Omental fat pad (tissue), 4 donors: ENCODE measurements around the gene ERP27. TPM values are rescaled to one million over a fixed set of nuclear protein-coding genes. Genes with fewer than 3 reads are reported as not detected.

Experiments
- ATAC-seq: fragments of 150-250 bp; one replicate; pipeline ENCODE4 v1.9.1; 2016; ENCODE audit warnings: mild to moderate bottlenecking, moderate library complexity; ENCODE audit not compliant: low FRiP score
- DNase-seq: peaks from one replicate; pipeline ENCODE4 v3.0.0-alpha.2; 2019; ENCODE audit warnings: low spot score
- total RNA-seq, 4 donors: library from RNA; depleted of rRNA; stranded (reverse); fragments of >200 nt; gene quantifications; one replicate each; pipeline ENCODE4 v1.1.0, GENCODE V29; 2016
- TF ChIP-seq, protein P1 (sequence below), 3 donors: fragments of 450-650 bp; IDR thresholded peaks; one replicate each; pipeline ENCODE4 v1.5.1; 2016 to 2017; ENCODE audit warnings: antibody characterized with exemption in 3 of 3, mild to moderate bottlenecking in 3 of 3, moderate library complexity in 2 of 3

Gene ERP27
- under 1 TPM in 2 of 4 donors, not detected in 2; 0.56 to 0.60 TPM for total RNA-seq

DNA sequence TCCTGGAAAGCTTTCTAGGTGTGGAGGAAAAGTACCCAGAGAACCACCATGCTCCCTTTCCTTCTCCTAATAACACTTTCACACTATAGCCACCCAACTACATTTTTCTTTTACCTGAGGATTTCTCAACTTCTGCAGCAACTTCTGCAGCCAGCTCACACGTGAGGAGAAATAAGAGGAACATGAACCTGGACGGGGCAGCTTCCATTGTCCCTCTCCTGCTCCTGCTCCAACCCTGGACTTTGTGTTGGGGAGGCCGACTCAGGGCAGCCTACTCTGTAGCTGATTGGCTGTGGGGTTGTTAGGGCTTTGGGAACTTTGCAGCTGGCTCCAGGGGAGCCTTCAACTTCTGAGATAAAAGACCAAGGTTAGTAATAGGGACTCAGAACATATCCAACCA, at the start of gene ERP27:
TSS of gene ERP27 (minus strand) at position 237 of the 400 bp plus-strand sequence. CDS start at position 208, 29 bp downstream.
- ATAC-seq (no peak), DNase-seq (no peak)
- TF ChIP-seq, protein P1, sequence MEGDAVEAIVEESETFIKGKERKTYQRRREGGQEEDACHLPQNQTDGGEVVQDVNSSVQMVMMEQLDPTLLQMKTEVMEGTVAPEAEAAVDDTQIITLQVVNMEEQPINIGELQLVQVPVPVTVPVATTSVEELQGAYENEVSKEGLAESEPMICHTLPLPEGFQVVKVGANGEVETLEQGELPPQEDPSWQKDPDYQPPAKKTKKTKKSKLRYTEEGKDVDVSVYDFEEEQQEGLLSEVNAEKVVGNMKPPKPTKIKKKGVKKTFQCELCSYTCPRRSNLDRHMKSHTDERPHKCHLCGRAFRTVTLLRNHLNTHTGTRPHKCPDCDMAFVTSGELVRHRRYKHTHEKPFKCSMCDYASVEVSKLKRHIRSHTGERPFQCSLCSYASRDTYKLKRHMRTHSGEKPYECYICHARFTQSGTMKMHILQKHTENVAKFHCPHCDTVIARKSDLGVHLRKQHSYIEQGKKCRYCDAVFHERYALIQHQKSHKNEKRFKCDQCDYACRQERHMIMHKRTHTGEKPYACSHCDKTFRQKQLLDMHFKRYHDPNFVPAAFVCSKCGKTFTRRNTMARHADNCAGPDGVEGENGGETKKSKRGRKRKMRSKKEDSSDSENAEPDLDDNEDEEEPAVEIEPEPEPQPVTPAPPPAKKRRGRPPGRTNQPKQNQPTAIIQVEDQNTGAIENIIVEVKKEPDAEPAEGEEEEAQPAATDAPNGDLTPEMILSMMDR (IDR thresholded peaks at IDR 0.05): no peak

DNA sequence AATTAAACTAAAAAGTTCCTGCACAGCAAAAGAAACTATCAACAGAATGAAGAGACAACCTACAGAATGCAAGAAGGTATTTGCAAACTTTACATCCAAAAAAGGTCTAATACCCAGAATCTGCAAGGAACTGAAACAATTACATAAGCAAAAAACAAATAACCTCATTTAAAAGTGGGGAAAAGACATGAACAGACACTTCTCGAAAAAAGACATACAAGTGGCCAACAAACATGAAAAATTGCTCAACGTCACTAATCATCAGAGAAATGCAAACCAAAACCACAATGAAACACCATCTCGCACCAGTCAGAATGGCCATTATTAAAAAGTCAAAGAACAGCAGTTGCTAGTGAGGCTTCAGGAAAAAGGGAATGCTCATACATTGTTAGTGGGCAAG, 49.7 kb upstream of the ERP27 start:
- ATAC-seq (no peak), DNase-seq (no peak)
- TF ChIP-seq, protein P1 (IDR thresholded peaks at IDR 0.05): no peak

DNA sequence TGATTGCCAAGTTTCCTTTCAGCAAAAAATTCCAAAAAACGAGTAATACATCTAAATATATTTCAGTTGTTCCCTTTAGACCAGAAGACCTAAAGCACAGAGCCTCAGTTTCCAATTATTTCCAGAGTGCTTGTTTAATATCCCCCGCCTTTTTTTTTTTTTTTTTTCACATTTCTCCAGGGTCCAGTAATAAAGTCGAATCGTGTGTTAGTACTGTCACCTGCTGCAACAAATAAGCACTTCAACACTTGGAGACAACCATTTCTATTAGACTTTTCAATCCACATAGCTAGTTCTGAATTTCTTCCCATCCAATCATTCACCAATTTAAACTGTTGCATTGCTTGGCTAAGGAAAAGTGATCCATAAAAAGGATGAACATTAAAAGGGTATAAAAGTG, 48.1 kb upstream of the ERP27 start:
- TF ChIP-seq, protein P1 (IDR thresholded peaks at IDR 0.05): no peak
- ATAC-seq (no peak), DNase-seq (no peak)

DNA sequence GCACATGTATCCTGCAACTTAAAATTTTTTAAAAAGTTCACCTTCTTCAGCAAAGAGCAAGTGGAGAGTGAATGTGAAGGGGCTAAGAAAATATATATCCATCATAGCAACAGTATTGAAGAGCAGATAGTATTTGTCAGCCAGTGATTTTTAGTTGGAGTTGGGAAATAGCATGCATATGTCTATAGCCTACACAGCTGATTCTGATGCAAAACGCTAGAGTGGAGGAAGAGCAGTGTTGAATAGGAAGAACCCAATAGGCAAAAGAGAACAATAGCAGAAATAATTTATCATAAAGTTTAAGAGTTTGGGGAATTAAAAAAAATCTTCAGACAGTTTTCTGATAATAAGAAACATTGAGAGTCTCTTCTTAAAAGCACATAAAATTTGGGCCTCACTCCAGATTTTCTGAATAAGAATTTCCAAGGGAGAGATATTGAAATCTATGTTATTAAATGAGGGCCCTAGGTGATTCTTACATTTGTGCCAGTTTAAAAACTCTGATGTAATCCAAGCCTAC, 46.5 kb upstream of the ERP27 start:
- ATAC-seq: no peak
- TF ChIP-seq, protein P1 (IDR thresholded peaks at IDR 0.05): no peak
- no peak for DNase-seq

DNA sequence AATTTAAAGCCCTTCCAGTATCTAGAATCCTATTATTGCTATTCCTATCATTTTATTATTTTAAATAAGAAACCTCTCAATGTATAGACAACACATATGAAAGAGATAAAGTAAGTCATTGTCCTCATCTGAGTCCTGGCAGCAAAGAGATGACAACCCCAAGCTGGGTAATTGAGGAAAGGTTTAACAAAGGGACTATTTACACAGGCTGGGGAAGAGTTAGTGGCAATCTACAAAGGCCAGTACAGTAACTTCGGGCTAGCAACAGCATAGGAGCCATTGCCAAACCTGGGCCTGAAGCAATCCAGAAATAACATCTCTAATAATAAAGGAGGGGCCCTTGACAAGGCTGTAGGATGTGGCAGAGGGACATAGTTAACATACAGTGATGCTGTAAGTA, 45.7 kb upstream of the ERP27 start:
- DNase-seq (no peak), ATAC-seq (no peak)
- TF ChIP-seq, protein P1 (IDR thresholded peaks at IDR 0.05): no peak

DNA sequence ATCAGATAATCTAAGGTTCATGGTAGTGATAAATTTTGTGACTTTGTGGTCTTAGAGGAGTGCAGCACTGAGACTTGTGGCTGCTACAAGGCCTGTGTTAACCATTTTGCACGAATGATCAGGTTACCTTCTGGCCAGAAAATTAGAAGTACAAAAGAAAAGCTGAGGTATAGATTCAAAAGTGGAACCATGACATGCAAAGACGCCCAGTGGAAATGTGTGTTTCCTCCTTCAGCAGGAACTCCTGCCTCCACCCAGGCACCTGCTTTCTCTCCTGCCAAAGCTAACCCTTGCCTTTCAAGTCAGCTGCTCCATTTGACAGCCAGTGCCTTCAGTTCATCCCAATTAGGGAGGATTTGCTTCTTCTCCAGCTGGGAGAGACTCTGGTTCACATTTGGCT, 44.7 kb upstream of the ERP27 start:
- no peak for ATAC-seq
- no peak for DNase-seq
- TF ChIP-seq, protein P1 (IDR thresholded peaks at IDR 0.05): no peak

DNA sequence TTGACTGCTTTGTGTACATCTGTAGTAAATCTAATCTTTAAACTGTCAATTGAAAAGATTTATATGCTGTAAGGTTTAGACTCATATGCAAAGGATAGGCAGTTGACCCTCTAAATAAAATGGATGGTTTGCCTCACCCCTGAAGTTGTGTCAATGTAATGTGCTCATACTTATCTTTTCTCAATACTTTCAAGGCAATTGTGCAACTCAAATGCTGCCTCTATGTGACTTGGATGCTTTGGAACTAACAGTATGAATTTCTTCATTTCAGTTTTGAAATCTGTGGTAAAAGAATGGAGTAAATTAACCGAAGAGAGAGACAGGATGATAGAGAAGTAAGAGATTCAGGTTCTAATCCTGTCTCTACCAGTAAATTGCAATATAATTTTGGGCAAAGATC, 44.2 kb upstream of the ERP27 start:
- TF ChIP-seq, protein P1 (IDR thresholded peaks at IDR 0.05): no peak
- no peak for DNase-seq
- ATAC-seq: no peak
